Dedifferentiated amniotic fluid mesenchymal stem cell (primary cell): ENCODE data around the gene C1orf56.

ENCODE experiments used
- DNase-seq: peaks from one replicate; pipeline ENCODE4 v3.0.0-alpha.2; 2016; ENCODE audit errors: extremely low spot score

C1orf56 gene

GRCh38 chr1:151047591-151047924 is at the start of gene C1orf56:
Gene C1orf56 (plus strand): TSS chr1:151047751. CDS start chr1:151047848, 97 bp downstream.
- DNase-seq: no peak

- no peak for DNase-seq
Measured at GRCh38 chr1:150997949-150998348, 49.6 kb upstream of the C1orf56 start.

- no peak for DNase-seq
Measured at GRCh38 chr1:150999051-150999674, 48.4 kb upstream of the C1orf56 start.

- DNase-seq: no peak
Measured at GRCh38 chr1:150999926-151000325, 47.6 kb upstream of the C1orf56 start.

GRCh38 chr1:151000408-151000807 is 47.1 kb upstream of the C1orf56 start:
- DNase-seq: no peak

GRCh38 chr1:151001602-151002001 is 45.9 kb upstream of the C1orf56 start:
- no peak for DNase-seq

- no peak for DNase-seq
Measured at GRCh38 chr1:151002051-151002450, 45.5 kb upstream of the C1orf56 start.

GRCh38 chr1:151002611-151003010 is 44.9 kb upstream of the C1orf56 start:
- DNase-seq: no peak

GRCh38 chr1:151003180-151003579 is 44.4 kb upstream of the C1orf56 start:
- DNase-seq: no peak

GRCh38 chr1:151005729-151006319 is 41.7 kb upstream of the C1orf56 start:
- DNase-seq: no peak

GRCh38 chr1:151006327-151007052 is 41.1 kb upstream of the C1orf56 start, which contains the start of gene MINDY1:
Gene MINDY1 (minus strand): TSS chr1:151006902. CDS start chr1:151002617, 4,285 bp downstream.
- peak; percentile 90 for DNase-seq

GRCh38 chr1:151007853-151008243 is 39.7 kb upstream of the C1orf56 start:
- DNase-seq: no peak

- DNase-seq: peak; percentile 98
Measured at GRCh38 chr1:151008244-151009205, 39.0 kb upstream of the C1orf56 start, which contains the start of gene PRUNE1. Gene PRUNE1 (plus strand): TSS chr1:151008449. CDS start chr1:151008633, 184 bp downstream.

- DNase-seq: no peak
Measured at GRCh38 chr1:151009206-151009587, 38.4 kb upstream of the C1orf56 start.

- no peak for DNase-seq
Measured at GRCh38 chr1:151009674-151010345, 37.7 kb upstream of the C1orf56 start.

GRCh38 chr1:151010346-151010726 is 37.2 kb upstream of the C1orf56 start:
- no peak for DNase-seq

GRCh38 chr1:151011154-151011850 is 36.2 kb upstream of the C1orf56 start:
- DNase-seq: no peak

GRCh38 chr1:151012684-151013471 is 34.7 kb upstream of the C1orf56 start:
- no peak for DNase-seq

- DNase-seq: no peak
Measured at GRCh38 chr1:151013518-151013917, 34.0 kb upstream of the C1orf56 start.
